ENCODE results near the gene ANKRD63.

The ANKRD63 gene

GRCh38 chr15:40233727-40234577 is 48.9 kb downstream of the ANKRD63 start:
- no peak for DNase-seq (ENCODE audit: low read depth)
- no peak overlapping the region for H3K4me3 ChIP-seq (ENCODE audit: low read depth, low read length)

- DNase-seq (ENCODE audit: low read depth), result no peak
- H3K4me3 ChIP-seq (ENCODE audit: low read depth, low read length), result no peak overlapping the region
Observed at GRCh38 chr15:40232625-40233070, 50.2 kb downstream of the ANKRD63 start.
